GM19397 (cell line): ENCODE measurements around the gene PDE8B.

Experiments
- ATAC-seq: cut with Tn5 transposase; IDR thresholded peaks from one replicate; pipeline ENCODE4 v1.9.1; 2021; ENCODE audit warnings: mild to moderate bottlenecking, moderate library complexity; ENCODE audit not compliant: unreplicated experiment

PDE8B gene

GRCh38 chr5:77210091-77210963 lies at the start of gene PDE8B:
TSS of gene PDE8B (plus strand) at chr5:77210680. CDS start at chr5:77210926, 246 bp downstream.
- no peak for ATAC-seq

GRCh38 chr5:77163453-77163852 lies 47.0 kb upstream of the PDE8B start:
- ATAC-seq, result no peak

GRCh38 chr5:77167063-77167462 lies 43.4 kb upstream of the PDE8B start:
- no peak for ATAC-seq

- no peak for ATAC-seq
These were observed 42.8 kb upstream of the PDE8B start for GRCh38 chr5:77167695-77168121.

- no peak for ATAC-seq
These were observed 42.2 kb upstream of the PDE8B start for GRCh38 chr5:77168161-77168878.

GRCh38 chr5:77168879-77169244 lies 41.6 kb upstream of the PDE8B start:
- ATAC-seq, result no peak

- ATAC-seq, result no peak
These were observed 40.1 kb upstream of the PDE8B start for GRCh38 chr5:77170196-77170890.

- ATAC-seq, result no peak
These were observed 39.2 kb upstream of the PDE8B start for GRCh38 chr5:77171141-77171910.

GRCh38 chr5:77172713-77173328 lies 37.7 kb upstream of the PDE8B start:
- ATAC-seq, result no peak

- no peak for ATAC-seq
These were observed 36.0 kb upstream of the PDE8B start for GRCh38 chr5:77174526-77174925.

- no peak for ATAC-seq
These were observed 35.2 kb upstream of the PDE8B start for GRCh38 chr5:77175231-77175630.

GRCh38 chr5:77176429-77176828 lies 34.1 kb upstream of the PDE8B start:
- no peak for ATAC-seq

GRCh38 chr5:77177576-77177975 lies 32.9 kb upstream of the PDE8B start:
- ATAC-seq, result no peak

GRCh38 chr5:77180167-77181081 lies 30.1 kb upstream of the PDE8B start:
- no peak for ATAC-seq

- no peak for ATAC-seq
These were observed 29.3 kb upstream of the PDE8B start for GRCh38 chr5:77181173-77181572.

- no peak for ATAC-seq
These were observed 28.7 kb upstream of the PDE8B start for GRCh38 chr5:77181596-77182304.

GRCh38 chr5:77182367-77182766 lies 28.1 kb upstream of the PDE8B start:
- no peak for ATAC-seq

GRCh38 chr5:77186652-77187370 lies 23.7 kb upstream of the PDE8B start:
- no peak for ATAC-seq
